ENCODE measurements around the gene PRPF6. TPM values are rescaled to one million over a fixed set of nuclear protein-coding genes. Genes with fewer than 3 reads are reported as not detected.
A peak's percentile ranks its signal among the peaks of the same experiment; 100 is the strongest.

The PRPF6 gene
- total and polyA plus RNA-seq, 2 of the 13 experiments (the other 11 are each of a cell fraction or from before 2014, with no cell fraction given) = 63.7 to 101 TPM

GRCh38 chr20:63976980-63977738, 3.8 kb upstream of the PRPF6 start:
- peak overlapping the region in 1 of 3 experiments; percentile 99; a peak in 1 of 6 replicates for H3K4me3 ChIP-seq (replicated peaks in 1 of 3; ENCODE audit: insufficient read depth in 1 of 3, low read depth in 2 of 3, low read length in 3 of 3)
- H3K4me1 ChIP-seq (ENCODE audit: insufficient read depth, low read length) = peaks cover 45% of the 10 kb centered on the region
- H3K36me3 ChIP-seq (replicated peaks in 1 of 2; ENCODE audit: control insufficient read depth in 1 of 2, insufficient read depth in 2 of 2, low read length in 2 of 2) = no peaks in the 10 kb centered on the region; a peak in 2 of 5 replicates
- peaks cover 10% of the 10 kb centered on the region for H3K79me2 ChIP-seq (ENCODE audit: insufficient read depth, low read length)
- in situ Hi-C loops (cut with HindIII; ENCODE audit: extremely low pct_ligation_motif_present, low pct_unique_long_range_greater_than_20kb) = loop anchor here (5.0 kb wide), 1 partner anchor 80 kb away; no protein-coding TSS in a partner anchor
- FAIRE-seq (no peak), DNase-seq (ENCODE audit: low spot score) (no peak), ATAC-seq (no peak)
- peak overlapping the region; percentile 3 for H3K27ac ChIP-seq (ENCODE audit: extremely low read length, insufficient read depth, low read length)
- no peak overlapping the region for H2AFZ ChIP-seq (ENCODE audit: low read length)
- BruUV-seq (replicated peaks) = no TSS peak
- H3K9ac ChIP-seq (ENCODE audit: insufficient read depth, low read depth, low read length) = no peak overlapping the region; the same call in 1 of the 2 replicates
- intact Hi-C loops (cut with micrococcal nuclease; ENCODE audit: unreplicated experiment) = no loop called here
- peaks cover 3% of the 10 kb centered on the region; the same call in 1 of the 2 replicates for H4K20me1 ChIP-seq (ENCODE audit: insufficient read depth, low read length)
- no peaks in the 10 kb centered on the region; a peak in 1 of 5 replicates for H3K27me3 ChIP-seq (ENCODE audit: control insufficient read depth in 1 of 2, insufficient read depth in 2 of 2, low read length in 2 of 2)
- 96% methylated on average over 18 of the region's 18 CpGs for WGBS (ENCODE audit: low lambda C conversion rate)
- ChIA-PET POLR2A (interaction anchor here (0.8 to 1.5 kb wide), 4 partner anchors 9 to 439 kb away, joined by 3 to 8 read pairs (median 4); partner anchors contain the start of genes TPD52L2 and UCKL1), CTCF (ENCODE audit: low intra/inter-chr PET ratio, low total read pairs) (interaction anchor here (1.3 kb wide), 1 partner anchor 68 kb away, joined by 5 read pairs; no protein-coding TSS in a partner anchor)
- peak overlapping the region; percentile 99 for H3K4me2 ChIP-seq (ENCODE audit: low read depth, low read length)
- no peaks in the 10 kb centered on the region for H3K9me3 ChIP-seq (ENCODE audit: low read length)
- TF ChIP-seq ZFP1 (CRISPR knock-in tag; IDR thresholded peaks at IDR 0.05) (no peak), ZNF784 (CRISPR knock-in tag; IDR thresholded peaks at IDR 0.05; ENCODE audit: borderline replicate concordance) (peak; percentile 34; the same call in 1 of the 2 replicates), ZNF710 (CRISPR knock-in tag; IDR thresholded peaks at IDR 0.05; ENCODE audit: borderline replicate concordance) (peak; percentile 13; the same call in 1 of the 2 replicates), ERF (CRISPR knock-in tag; IDR thresholded peaks at IDR 0.05) (no peak), ZNF83 (CRISPR knock-in tag; IDR thresholded peaks at IDR 0.05; ENCODE audit: borderline replicate concordance) (peak; percentile 23; the same call in 1 of the 2 replicates), HNF1A (IDR thresholded peaks at IDR 0.05; ENCODE audit: low read depth) (no peak), HNF1A (CRISPR knock-in tag; IDR thresholded peaks at IDR 0.05; ENCODE audit: borderline replicate concordance) (no peak), AGO2 (optimal IDR thresholded peaks at IDR 0.05; ENCODE audit: low read depth, low read length) (peak; percentile 90), SAP130 (CRISPR knock-in tag; IDR thresholded peaks at IDR 0.05; ENCODE audit: low read depth) (no peak), ZNF567 (CRISPR knock-in tag; IDR thresholded peaks at IDR 0.05; ENCODE audit: borderline replicate concordance) (0 out of 2 replicates have a peak, but pooled peaks have one; percentile 30), ZBTB33 (CRISPR knock-in tag; IDR thresholded peaks at IDR 0.05) (no peak)

All from HepG2 (cell line).